DND-41 (cell line): Measurements from ENCODE around the gene GRIN3B.

Experiments used
- ATAC-seq: fragments of 200-7000 bp; cut with Tn5 transposase; 3 replicates; pipeline ENCODE4 v1.9.1; 2021; ENCODE audit warnings: low read depth; ENCODE audit not compliant: insufficient read depth
- DNase-seq: peaks from one replicate; pipeline ENCODE4 v3.0.0-alpha.2; 2020
- H2AFZ ChIP-seq: 2 replicates; pipeline ENCODE4 v1.6.0; 2012; ENCODE audit warnings: low read depth, low read length
- H3K27ac ChIP-seq: 2 replicates; pipeline ENCODE4 v1.5.1; 2012; ENCODE audit warnings: low read length, inconsistent platforms
- H3K27me3 ChIP-seq: fragments of 200-600 bp; sonication (generic); 2 replicates; pipeline ENCODE4 v1.6.0; 2012; ENCODE audit warnings: low read length, mild to moderate bottlenecking, inconsistent platforms; ENCODE audit not compliant: insufficient read depth, poor library complexity
- H3K36me3 ChIP-seq: 2 replicates; pipeline ENCODE4 v1.5.1; 2012; ENCODE audit warnings: low read length, inconsistent platforms; ENCODE audit not compliant: insufficient read depth
- H3K4me1 ChIP-seq: 2 replicates; pipeline ENCODE4 v1.5.1; 2012; ENCODE audit warnings: mild to moderate bottlenecking, low read length; ENCODE audit not compliant: insufficient read depth
- H3K4me2 ChIP-seq: 2 replicates; pipeline ENCODE4 v1.6.0; 2012; ENCODE audit warnings: mild to moderate bottlenecking, moderate library complexity, low read length, inconsistent platforms; ENCODE audit not compliant: insufficient read depth
- H3K4me3 ChIP-seq, 2 experiments: fragments of 200-600 bp in 1 of 2; shearing (Covaris generic) in 1 of 2; 2 replicates each; pipeline ENCODE4 v1.5.1; 2012 to 2016; ENCODE audit warnings: inconsistent platforms in 2 of 2, low read length in 2 of 2, mild to moderate bottlenecking in 2 of 2, low read depth in 1 of 2, moderate library complexity in 1 of 2
- H3K79me2 ChIP-seq: 2 replicates; pipeline ENCODE4 v1.6.0; 2012; ENCODE audit warnings: low read length, inconsistent platforms; ENCODE audit not compliant: insufficient read depth
- H3K9ac ChIP-seq: 2 replicates; pipeline ENCODE4 v1.6.0; 2012; ENCODE audit warnings: low read depth, mild to moderate bottlenecking, inconsistent platforms, low read length, moderate library complexity
- H3K9me3 ChIP-seq: 2 replicates; pipeline ENCODE4 v1.5.1; 2012; ENCODE audit warnings: low read length, moderate library complexity, mild to moderate bottlenecking, inconsistent platforms; ENCODE audit not compliant: insufficient read depth, severe bottlenecking
- H4K20me1 ChIP-seq: 2 replicates; pipeline ENCODE4 v1.6.0; 2012; ENCODE audit warnings: low read length; ENCODE audit not compliant: insufficient read depth
- EZH2 ChIP-seq: IDR thresholded peaks from 3 replicates; pipeline ENCODE4 v1.6.1; 2012; ENCODE audit warnings: borderline replicate concordance, low read depth, mild to moderate bottlenecking, moderate library complexity, low read length, inconsistent platforms; ENCODE audit not compliant: severe bottlenecking
- TF ChIP-seq, protein P1 (sequence below): IDR thresholded peaks from 2 replicates; pipeline ENCODE4 v1.5.1; 2012; ENCODE audit warnings: borderline replicate concordance, low read length, moderate library complexity, mild to moderate bottlenecking; ENCODE audit not compliant: poor library complexity, severe bottlenecking; ENCODE audit errors: extremely low read depth

Gene GRIN3B

DNA sequence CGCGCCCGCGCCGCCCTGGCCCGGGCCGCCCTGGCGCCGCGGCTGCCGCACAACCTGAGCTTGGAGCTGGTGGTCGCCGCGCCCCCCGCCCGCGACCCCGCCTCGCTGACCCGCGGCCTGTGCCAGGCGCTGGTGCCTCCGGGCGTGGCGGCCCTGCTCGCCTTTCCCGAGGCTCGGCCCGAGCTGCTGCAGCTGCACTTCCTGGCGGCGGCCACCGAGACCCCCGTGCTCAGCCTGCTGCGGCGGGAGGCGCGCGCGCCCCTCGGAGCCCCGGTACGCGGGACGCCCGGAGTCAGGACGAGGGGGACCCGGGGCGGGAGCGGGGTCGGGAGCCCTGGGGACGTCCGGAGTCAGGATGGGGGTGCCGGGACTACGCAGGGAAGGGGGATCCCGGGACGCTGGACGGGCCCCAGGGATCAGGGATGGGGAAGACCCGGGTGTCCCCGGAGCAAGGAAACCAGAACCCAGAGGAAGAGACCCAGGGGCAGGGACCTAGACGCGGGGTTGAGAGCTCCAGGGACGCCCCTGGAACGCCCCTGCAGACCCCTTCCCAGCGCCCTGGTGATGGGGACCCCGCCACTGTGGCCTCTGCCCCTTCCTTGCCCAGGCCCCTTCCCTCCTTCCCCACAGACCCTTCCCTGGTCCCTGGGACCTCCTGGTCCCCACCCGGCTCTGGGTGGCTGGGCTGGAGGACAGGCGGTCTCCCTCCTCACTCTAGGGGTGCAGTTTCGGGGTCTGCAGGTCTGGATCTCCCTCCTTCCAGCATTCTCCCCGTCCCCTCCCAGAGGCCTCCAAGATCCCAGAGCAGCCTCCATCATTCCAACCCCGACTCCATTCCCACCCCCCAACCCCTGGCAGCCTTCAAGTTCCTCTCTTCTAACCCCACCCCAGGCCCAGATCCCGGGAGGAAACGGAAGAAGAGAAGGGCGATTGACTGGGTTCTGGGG is 645 bp downstream of the GRIN3B start:
- Histone ChIP-seq H3K27ac (no peak overlapping the region), H3K36me3 (no peaks in the 10 kb centered on the region), H3K9me3 (no peaks in the 10 kb centered on the region), H3K9ac (no peak overlapping the region), H3K27me3 (peaks cover 6% of the 10 kb centered on the region), H3K4me3 (no peak overlapping the region), H4K20me1 (peaks cover 6% of the 10 kb centered on the region), H3K4me2 (no peak overlapping the region), H3K4me1 (peaks cover 7% of the 10 kb centered on the region), H2AFZ (no peak overlapping the region), H3K79me2 (no peaks in the 10 kb centered on the region)
- TF ChIP-seq EZH2, result no peak
- TF ChIP-seq, protein P1, sequence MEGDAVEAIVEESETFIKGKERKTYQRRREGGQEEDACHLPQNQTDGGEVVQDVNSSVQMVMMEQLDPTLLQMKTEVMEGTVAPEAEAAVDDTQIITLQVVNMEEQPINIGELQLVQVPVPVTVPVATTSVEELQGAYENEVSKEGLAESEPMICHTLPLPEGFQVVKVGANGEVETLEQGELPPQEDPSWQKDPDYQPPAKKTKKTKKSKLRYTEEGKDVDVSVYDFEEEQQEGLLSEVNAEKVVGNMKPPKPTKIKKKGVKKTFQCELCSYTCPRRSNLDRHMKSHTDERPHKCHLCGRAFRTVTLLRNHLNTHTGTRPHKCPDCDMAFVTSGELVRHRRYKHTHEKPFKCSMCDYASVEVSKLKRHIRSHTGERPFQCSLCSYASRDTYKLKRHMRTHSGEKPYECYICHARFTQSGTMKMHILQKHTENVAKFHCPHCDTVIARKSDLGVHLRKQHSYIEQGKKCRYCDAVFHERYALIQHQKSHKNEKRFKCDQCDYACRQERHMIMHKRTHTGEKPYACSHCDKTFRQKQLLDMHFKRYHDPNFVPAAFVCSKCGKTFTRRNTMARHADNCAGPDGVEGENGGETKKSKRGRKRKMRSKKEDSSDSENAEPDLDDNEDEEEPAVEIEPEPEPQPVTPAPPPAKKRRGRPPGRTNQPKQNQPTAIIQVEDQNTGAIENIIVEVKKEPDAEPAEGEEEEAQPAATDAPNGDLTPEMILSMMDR, result no peak
- no peak for DNase-seq
- no peak for ATAC-seq

DNA sequence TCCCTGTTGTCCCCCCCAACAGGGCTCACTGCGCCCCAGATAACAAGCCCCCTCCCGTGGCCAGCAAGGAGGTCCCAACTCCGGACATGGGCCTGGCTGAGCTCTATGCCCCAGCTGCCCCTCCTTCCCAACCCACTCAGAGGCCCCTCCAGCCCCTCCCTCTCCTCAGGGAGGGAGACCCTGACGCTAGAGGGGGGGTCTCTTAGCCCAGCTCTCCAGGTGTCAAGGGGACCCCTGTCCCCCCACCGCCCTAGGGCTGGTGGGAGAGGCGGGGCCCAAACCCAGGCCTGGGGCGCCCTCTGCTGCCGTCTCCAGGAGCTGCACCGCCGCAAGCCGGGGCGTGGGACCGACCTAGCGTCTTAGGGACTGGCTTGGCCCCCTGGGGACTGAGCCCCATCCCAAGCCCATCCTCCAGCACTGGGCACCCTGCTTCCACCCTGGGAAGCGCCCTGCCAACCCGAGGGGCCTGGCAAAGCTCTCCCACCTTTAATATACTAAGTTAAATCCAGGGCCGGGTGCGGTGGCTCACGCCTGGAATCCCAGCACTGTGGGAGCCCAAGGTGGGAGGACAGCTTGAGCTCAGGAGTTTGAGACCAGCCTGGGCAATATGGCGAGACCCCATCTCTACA is 1.4 kb downstream of the GRIN3B start:
- ATAC-seq (peak; percentile 80), DNase-seq (peak; percentile 71)
- Histone ChIP-seq H3K4me3 (no peak overlapping the region), H2AFZ (no peak overlapping the region), H3K27me3 (no peaks in the 10 kb centered on the region), H3K9me3 (no peaks in the 10 kb centered on the region), H3K79me2 (no peaks in the 10 kb centered on the region), H3K36me3 (no peaks in the 10 kb centered on the region), H3K27ac (no peak overlapping the region), H3K9ac (no peak overlapping the region), H3K4me1 (no peaks in the 10 kb centered on the region; the same call in 1 of the 2 replicates), H4K20me1 (peaks cover 5% of the 10 kb centered on the region; the same call in 1 of the 2 replicates), H3K4me2 (no peak overlapping the region)
- TF ChIP-seq, protein P1, result peak; percentile 95
- TF ChIP-seq EZH2, result no peak

DNA sequence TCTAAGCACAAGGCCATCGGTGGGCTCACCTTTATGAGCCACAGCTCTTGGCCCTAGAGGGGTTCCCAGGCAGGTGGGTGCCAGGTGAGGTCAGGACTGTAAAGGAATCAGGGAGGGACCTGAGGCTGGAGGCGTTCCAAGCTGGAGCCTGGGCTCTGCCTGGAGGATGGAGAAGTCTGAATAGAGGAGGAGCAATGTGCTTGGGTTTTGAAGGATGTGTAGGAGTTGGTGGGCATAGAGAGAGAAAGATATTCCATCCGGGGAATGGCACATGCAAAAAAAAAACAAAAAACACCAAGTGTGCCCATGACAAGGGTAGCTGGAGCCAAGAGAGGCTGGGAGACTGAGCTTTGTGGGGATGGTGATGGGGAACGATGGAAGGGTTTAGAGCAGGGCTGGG is 2.4 kb downstream of the GRIN3B start:
- no peak for TF ChIP-seq EZH2
- TF ChIP-seq, protein P1, result no peak
- no peak for ATAC-seq
- Histone ChIP-seq H4K20me1 (peaks cover 9% of the 10 kb centered on the region; the same call in 1 of the 2 replicates), H3K27me3 (no peaks in the 10 kb centered on the region), H3K27ac (no peak overlapping the region), H3K79me2 (no peaks in the 10 kb centered on the region), H3K9ac (no peak overlapping the region), H3K4me3 (no peak overlapping the region), H3K36me3 (no peaks in the 10 kb centered on the region), H3K9me3 (no peaks in the 10 kb centered on the region), H2AFZ (no peak overlapping the region), H3K4me1 (no peaks in the 10 kb centered on the region; the same call in 1 of the 2 replicates), H3K4me2 (no peak overlapping the region)
- no peak for DNase-seq
